ENCODE data around the gene HTRA2.
A peak's percentile ranks its signal among the peaks of the same experiment; 100 is the strongest.

The HTRA2 gene

GRCh38 chr2:74496997-74497776 lies 32.5 kb upstream of the HTRA2 start:
- no peaks in the 10 kb centered on the region for H3K9me3 Mint-ChIP-seq
- ATAC-seq (replicated peaks): no peak
- no peak for DNase-seq
- peak overlapping the region; percentile 66 for H3K27ac Mint-ChIP-seq
- peak overlapping the region; percentile 74 to 76 for H3K4me3 Mint-ChIP-seq
- H3K4me1 Mint-ChIP-seq: peaks cover 27 to 47% of the 10 kb centered on the region in 2 donors
- peaks cover 37 to 48% of the 10 kb centered on the region in 2 donors for H3K27me3 Mint-ChIP-seq
- peaks cover 26 to 28% of the 10 kb centered on the region in 2 donors for H3K36me3 Mint-ChIP-seq

- Mint-ChIP-seq H3K4me3 (peak overlapping the region; percentile 74 to 76), H3K4me1 (peaks cover 32 to 55% of the 10 kb centered on the region in 2 donors), H3K27ac (peak overlapping the region; percentile 70), H3K9me3 (no peaks in the 10 kb centered on the region), H3K36me3 (peaks cover 22 to 23% of the 10 kb centered on the region in 2 donors), H3K27me3 (peaks cover 43 to 55% of the 10 kb centered on the region in 2 donors)
- ATAC-seq (replicated peaks) (peak; percentile 30 to 52), DNase-seq (no peak)
These were observed 31.8 kb upstream of the HTRA2 start for GRCh38 chr2:74497777-74498499.

GRCh38 chr2:74498500-74499266 lies 31.1 kb upstream of the HTRA2 start:
- Mint-ChIP-seq H3K27ac (peak overlapping the region; percentile 70), H3K27me3 (peaks cover 43 to 56% of the 10 kb centered on the region in 2 donors), H3K9me3 (no peaks in the 10 kb centered on the region), H3K4me3 (peak overlapping the region; percentile 74 to 76), H3K36me3 (peaks cover 16 to 23% of the 10 kb centered on the region in 2 donors), H3K4me1 (peaks cover 33 to 59% of the 10 kb centered on the region in 2 donors)
- ATAC-seq (replicated peaks) (peak; percentile 31 to 46), DNase-seq (no peak)

GRCh38 chr2:74499267-74499939 lies 30.3 kb upstream of the HTRA2 start, which contains the start of gene LBX2:
LBX2 (minus strand) TSS chr2:74499603; CDS start chr2:74499537, 66 bp downstream.
- Mint-ChIP-seq H3K9me3 (no peaks in the 10 kb centered on the region), H3K27ac (peak within 1 kb of the TSS; percentile 70), H3K4me3 (peak within 1 kb of the TSS; percentile 74 to 76), H3K27me3 (peaks cover 50 to 63% of the 10 kb centered on the region in 2 donors), H3K36me3 (peaks cover 15 to 21% of the 10 kb centered on the region in 2 donors), H3K4me1 (peaks cover 36 to 61% of the 10 kb centered on the region in 2 donors)
- ATAC-seq (replicated peaks): peak; percentile 30 to 31
- DNase-seq: no peak

GRCh38 chr2:74499940-74500577 lies 29.7 kb upstream of the HTRA2 start:
- Mint-ChIP-seq H3K36me3 (peaks cover 20 to 26% of the 10 kb centered on the region in 2 donors), H3K4me3 (peak overlapping the region in 1 of 2 donors; percentile 74), H3K4me1 (peaks cover 42 to 68% of the 10 kb centered on the region in 2 donors), H3K27me3 (peaks cover 56 to 69% of the 10 kb centered on the region in 2 donors), H3K9me3 (no peaks in the 10 kb centered on the region), H3K27ac (peak overlapping the region; percentile 51)
- DNase-seq: no peak
- ATAC-seq (replicated peaks): no peak

- Mint-ChIP-seq H3K27ac (no peak overlapping the region), H3K36me3 (peaks cover 25 to 31% of the 10 kb centered on the region in 2 donors), H3K4me1 (peaks cover 47 to 73% of the 10 kb centered on the region in 2 donors), H3K27me3 (peaks cover 59 to 71% of the 10 kb centered on the region in 2 donors), H3K9me3 (no peaks in the 10 kb centered on the region), H3K4me3 (no peak overlapping the region)
- no peak for ATAC-seq (replicated peaks)
- DNase-seq: no peak
These were observed 29.2 kb upstream of the HTRA2 start for GRCh38 chr2:74500578-74500946.

GRCh38 chr2:74501335-74502071 lies 28.2 kb upstream of the HTRA2 start:
- H3K27ac Mint-ChIP-seq: no peak overlapping the region
- DNase-seq (no peak), ATAC-seq (replicated peaks) (no peak)
- H3K4me1 Mint-ChIP-seq: peaks cover 51 to 80% of the 10 kb centered on the region in 2 donors
- H3K9me3 Mint-ChIP-seq: no peaks in the 10 kb centered on the region
- H3K4me3 Mint-ChIP-seq: peak overlapping the region; percentile 80 to 88
- H3K27me3 Mint-ChIP-seq: peaks cover 59 to 71% of the 10 kb centered on the region in 2 donors
- H3K36me3 Mint-ChIP-seq: peaks cover 29 to 35% of the 10 kb centered on the region in 2 donors

- Mint-ChIP-seq H3K27me3 (peaks cover 59 to 71% of the 10 kb centered on the region in 2 donors), H3K9me3 (no peaks in the 10 kb centered on the region), H3K27ac (no peak overlapping the region), H3K36me3 (peaks cover 35 to 41% of the 10 kb centered on the region in 2 donors), H3K4me3 (peak overlapping the region; percentile 80 to 88), H3K4me1 (peaks cover 58 to 88% of the 10 kb centered on the region in 2 donors)
- ATAC-seq (replicated peaks) (no peak), DNase-seq (no peak)
These were observed 27.5 kb upstream of the HTRA2 start for GRCh38 chr2:74502147-74502719.

- Mint-ChIP-seq H3K9me3 (no peaks in the 10 kb centered on the region), H3K36me3 (peaks cover 39 to 44% of the 10 kb centered on the region in 2 donors), H3K4me1 (peaks cover 57 to 85% of the 10 kb centered on the region in 2 donors), H3K27me3 (peaks cover 58 to 66% of the 10 kb centered on the region in 2 donors), H3K4me3 (peak overlapping the region; percentile 80 to 88), H3K27ac (peak overlapping the region; percentile 86)
- ATAC-seq (replicated peaks) (peak; percentile 45 to 48), DNase-seq (peak; percentile 59)
These were observed 26.8 kb upstream of the HTRA2 start for GRCh38 chr2:74502720-74503505.

GRCh38 chr2:74503506-74504475 lies 25.9 kb upstream of the HTRA2 start:
- Mint-ChIP-seq H3K27me3 (peaks cover 50 to 57% of the 10 kb centered on the region in 2 donors), H3K4me1 (peaks cover 58 to 85% of the 10 kb centered on the region in 2 donors), H3K4me3 (peak overlapping the region; percentile 80 to 88), H3K36me3 (peaks cover 39 to 44% of the 10 kb centered on the region in 2 donors), H3K9me3 (no peaks in the 10 kb centered on the region), H3K27ac (peak overlapping the region; percentile 86)
- no peak for ATAC-seq (replicated peaks)
- DNase-seq: no peak

GRCh38 chr2:74504591-74504990 lies 25.1 kb upstream of the HTRA2 start:
- DNase-seq (no peak), ATAC-seq (replicated peaks) (no peak)
- peaks cover 53 to 79% of the 10 kb centered on the region in 2 donors for H3K4me1 Mint-ChIP-seq
- peak overlapping the region; percentile 63 to 71 for H3K4me3 Mint-ChIP-seq
- H3K27ac Mint-ChIP-seq: peak overlapping the region; percentile 43
- H3K9me3 Mint-ChIP-seq: no peaks in the 10 kb centered on the region
- peaks cover 39 to 44% of the 10 kb centered on the region in 2 donors for H3K36me3 Mint-ChIP-seq
- peaks cover 45 to 52% of the 10 kb centered on the region in 2 donors for H3K27me3 Mint-ChIP-seq
